ENCODE measurements around the gene C1QTNF1.

Gene C1QTNF1

DNA sequence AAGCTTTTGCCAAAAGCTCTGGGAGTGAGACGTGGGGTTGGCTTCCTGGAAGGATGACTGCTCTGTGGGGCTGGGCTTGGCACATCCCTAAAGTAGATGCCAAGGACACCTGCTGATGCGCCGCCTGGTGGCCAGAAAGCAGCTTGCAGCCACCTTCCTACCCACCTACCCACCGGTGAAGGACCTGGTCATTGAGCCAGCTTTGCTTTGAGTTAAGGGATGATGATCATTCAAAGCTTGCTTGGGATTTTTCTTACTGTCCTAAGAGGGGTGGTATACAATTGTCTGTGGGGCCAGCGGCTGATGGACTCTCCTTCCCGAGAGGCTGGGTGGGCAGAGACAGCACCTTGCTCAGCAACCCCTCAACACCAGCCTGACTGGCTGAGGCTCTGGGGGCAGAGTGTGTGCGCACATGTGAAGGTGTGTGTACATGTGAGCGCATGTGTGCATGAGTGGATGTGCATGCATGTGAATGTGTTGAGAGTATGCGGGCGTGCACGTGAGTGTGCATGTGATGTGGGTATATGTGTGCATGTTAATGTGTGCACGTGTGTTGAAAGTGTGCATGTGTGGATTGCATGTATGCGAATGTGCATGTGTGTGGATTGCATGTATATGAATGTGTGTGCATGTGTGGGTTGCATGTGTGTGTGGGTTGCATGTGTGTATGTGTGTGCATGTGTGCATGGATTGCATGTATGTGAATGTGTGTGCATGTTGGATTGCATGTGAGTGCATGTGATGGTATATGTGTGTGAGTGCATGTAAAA, 18.6 kb downstream of the C1QTNF1 start:
- no peaks in the 10 kb centered on the region for H3K9me3 Mint-ChIP-seq
- H3K36me3 Mint-ChIP-seq (ENCODE audit: low read depth): no peaks in the 10 kb centered on the region
- no peaks in the 10 kb centered on the region for H3K27me3 Mint-ChIP-seq (ENCODE audit: low read depth)
- no peak overlapping the region for H3K4me3 Mint-ChIP-seq
- no peaks in the 10 kb centered on the region for H3K4me1 Mint-ChIP-seq (ENCODE audit: low read depth)
- DNase-seq (ENCODE audit: low spot score): peak; percentile 13
- no peak overlapping the region for H3K27ac Mint-ChIP-seq

- no peaks in the 10 kb centered on the region for H3K36me3 Mint-ChIP-seq (ENCODE audit: low read depth)
- no peaks in the 10 kb centered on the region for H3K9me3 Mint-ChIP-seq
- no peaks in the 10 kb centered on the region for H3K4me1 Mint-ChIP-seq (ENCODE audit: low read depth)
- no peak for DNase-seq (ENCODE audit: low spot score)
- H3K27ac Mint-ChIP-seq: no peak overlapping the region
- H3K27me3 Mint-ChIP-seq (ENCODE audit: low read depth): no peaks in the 10 kb centered on the region
- H3K4me3 Mint-ChIP-seq: no peak overlapping the region
Observed at GRCh38 chr17:79043191-79043930, 19.4 kb downstream of the C1QTNF1 start.

DNA sequence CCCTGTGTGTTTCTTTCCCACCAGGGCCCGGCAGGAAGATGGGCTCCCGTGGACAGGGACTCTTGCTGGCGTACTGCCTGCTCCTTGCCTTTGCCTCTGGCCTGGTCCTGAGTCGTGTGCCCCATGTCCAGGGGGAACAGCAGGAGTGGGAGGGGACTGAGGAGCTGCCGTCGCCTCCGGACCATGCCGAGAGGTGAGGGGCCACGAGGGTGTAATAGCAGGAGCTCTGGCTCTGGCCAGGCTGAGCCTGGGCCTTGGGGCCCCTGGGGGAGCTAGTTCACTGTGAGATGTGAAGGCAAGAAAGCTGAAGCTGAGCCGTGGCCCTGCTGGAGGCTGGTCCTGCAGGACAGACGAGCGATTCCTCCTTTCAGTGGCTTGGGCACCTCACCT, 20.0 kb downstream of the C1QTNF1 start:
- Mint-ChIP-seq H3K4me1 (ENCODE audit: low read depth) (no peaks in the 10 kb centered on the region), H3K9me3 (no peaks in the 10 kb centered on the region), H3K27me3 (ENCODE audit: low read depth) (no peaks in the 10 kb centered on the region), H3K27ac (no peak overlapping the region), H3K4me3 (no peak overlapping the region), H3K36me3 (ENCODE audit: low read depth) (no peaks in the 10 kb centered on the region)
- no peak for DNase-seq (ENCODE audit: low spot score)

GRCh38 chr17:79044462-79044861, 20.5 kb downstream of the C1QTNF1 start:
- Mint-ChIP-seq H3K36me3 (ENCODE audit: low read depth) (no peaks in the 10 kb centered on the region), H3K9me3 (no peaks in the 10 kb centered on the region), H3K27me3 (ENCODE audit: low read depth) (no peaks in the 10 kb centered on the region), H3K4me3 (no peak overlapping the region), H3K27ac (no peak overlapping the region), H3K4me1 (ENCODE audit: low read depth) (no peaks in the 10 kb centered on the region)
- DNase-seq (ENCODE audit: low spot score): no peak

DNA sequence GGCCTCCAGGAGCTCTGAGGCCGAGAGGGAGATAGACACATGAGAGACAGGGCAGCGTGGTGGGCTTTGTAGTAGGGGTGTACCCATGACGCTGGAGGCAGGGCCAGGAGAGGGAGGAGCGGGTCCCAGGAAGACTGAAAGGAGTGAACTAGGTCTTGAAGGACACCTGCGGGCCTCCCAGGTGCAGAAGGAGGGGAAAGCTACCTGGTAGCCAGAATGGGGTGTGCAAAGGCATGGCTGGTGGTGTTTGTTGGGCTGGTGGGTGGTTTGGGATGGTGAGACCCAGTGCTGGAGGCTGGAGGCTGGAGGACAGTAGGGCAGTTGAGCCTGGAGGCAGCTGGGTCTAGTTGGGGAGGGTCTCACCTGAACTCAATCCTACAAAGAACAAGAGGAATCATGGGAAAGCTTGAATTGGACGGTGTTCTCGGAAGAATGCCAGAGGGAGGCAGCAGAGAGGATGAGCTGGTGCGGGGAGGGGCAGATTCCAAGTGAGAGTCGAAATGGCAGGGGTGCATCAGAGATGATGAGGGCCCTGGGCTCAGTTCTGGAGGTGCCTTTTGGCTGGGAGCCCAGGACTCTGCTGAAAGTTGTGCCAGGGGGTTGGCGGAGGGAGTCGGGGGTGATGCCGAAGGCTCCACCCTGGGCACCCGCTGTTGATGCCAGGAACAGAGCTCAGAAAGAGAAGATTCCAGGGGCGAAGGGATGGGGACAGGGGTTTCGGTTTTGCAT, 21.2 kb downstream of the C1QTNF1 start:
- Mint-ChIP-seq H3K9me3 (no peaks in the 10 kb centered on the region), H3K4me1 (ENCODE audit: low read depth) (no peaks in the 10 kb centered on the region), H3K4me3 (no peak overlapping the region), H3K27ac (no peak overlapping the region), H3K36me3 (ENCODE audit: low read depth) (no peaks in the 10 kb centered on the region), H3K27me3 (ENCODE audit: low read depth) (no peaks in the 10 kb centered on the region)
- no peak for DNase-seq (ENCODE audit: low spot score)

DNA sequence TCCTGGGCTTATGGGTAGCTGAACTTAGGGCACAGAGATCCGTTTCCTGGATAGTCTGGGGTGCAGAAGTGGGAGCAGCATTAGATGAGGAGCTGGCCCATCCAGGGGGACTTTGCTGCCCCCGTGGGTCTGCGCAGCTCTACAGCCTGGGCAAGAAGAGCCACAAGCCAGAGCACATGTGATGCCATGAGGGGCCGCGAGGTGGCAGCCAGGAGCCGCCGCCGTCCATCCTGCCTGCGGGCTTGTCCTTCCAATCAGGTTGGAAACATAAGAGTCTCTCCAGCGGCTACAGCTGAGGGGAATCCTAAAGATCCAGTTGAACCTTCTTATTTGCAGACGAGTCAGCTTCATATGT, 21.9 kb downstream of the C1QTNF1 start:
- Mint-ChIP-seq H3K4me1 (ENCODE audit: low read depth) (no peaks in the 10 kb centered on the region), H3K36me3 (ENCODE audit: low read depth) (no peaks in the 10 kb centered on the region), H3K4me3 (no peak overlapping the region), H3K9me3 (no peaks in the 10 kb centered on the region), H3K27me3 (ENCODE audit: low read depth) (no peaks in the 10 kb centered on the region), H3K27ac (no peak overlapping the region)
- peak; percentile 41 for DNase-seq (ENCODE audit: low spot score)

DNA sequence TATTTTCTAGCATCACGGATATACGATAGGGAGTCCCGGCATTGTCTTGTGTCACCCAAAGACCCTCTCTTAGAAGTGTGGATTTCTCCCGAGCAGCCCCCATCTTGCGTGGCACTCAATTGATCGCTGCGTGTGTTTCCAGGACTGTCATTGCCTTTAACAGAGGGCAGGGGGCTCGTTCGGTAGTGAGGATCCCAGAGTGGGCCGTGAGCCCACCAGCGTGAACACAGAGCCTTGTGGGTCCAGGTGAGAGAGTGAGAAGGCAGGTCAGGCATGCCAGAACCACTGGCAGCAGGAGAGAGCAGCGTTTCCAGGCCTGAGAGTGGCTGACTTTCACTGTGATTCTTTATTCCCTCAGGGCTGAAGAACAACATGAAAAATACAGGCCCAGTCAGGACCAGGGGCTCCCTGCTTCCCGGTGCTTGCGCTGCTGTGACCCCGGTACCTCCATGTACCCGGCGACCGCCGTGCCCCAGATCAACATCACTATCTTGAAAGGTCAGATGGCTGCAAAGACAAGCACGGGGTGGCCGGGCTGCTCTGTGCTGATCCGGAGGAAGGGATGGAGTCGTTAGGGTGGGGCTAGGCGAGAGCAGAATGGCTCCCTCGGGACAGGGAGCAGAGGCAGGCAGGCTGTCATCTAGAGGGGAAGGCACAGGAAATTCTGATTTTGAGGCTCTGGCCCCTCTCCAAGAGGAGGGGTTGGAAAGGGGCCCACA, 22.4 kb downstream of the C1QTNF1 start:
- Mint-ChIP-seq H3K4me3 (no peak overlapping the region), H3K36me3 (ENCODE audit: low read depth) (no peaks in the 10 kb centered on the region), H3K27me3 (ENCODE audit: low read depth) (no peaks in the 10 kb centered on the region), H3K9me3 (no peaks in the 10 kb centered on the region), H3K4me1 (ENCODE audit: low read depth) (no peaks in the 10 kb centered on the region), H3K27ac (no peak overlapping the region)
- DNase-seq (ENCODE audit: low spot score): no peak

GRCh38 chr17:79046916-79047280, 22.9 kb downstream of the C1QTNF1 start:
- H3K27me3 Mint-ChIP-seq (ENCODE audit: low read depth): no peaks in the 10 kb centered on the region
- no peaks in the 10 kb centered on the region for H3K36me3 Mint-ChIP-seq (ENCODE audit: low read depth)
- H3K4me3 Mint-ChIP-seq: no peak overlapping the region
- no peak for DNase-seq (ENCODE audit: low spot score)
- no peak overlapping the region for H3K27ac Mint-ChIP-seq
- H3K4me1 Mint-ChIP-seq (ENCODE audit: low read depth): no peaks in the 10 kb centered on the region
- no peaks in the 10 kb centered on the region for H3K9me3 Mint-ChIP-seq

DNA sequence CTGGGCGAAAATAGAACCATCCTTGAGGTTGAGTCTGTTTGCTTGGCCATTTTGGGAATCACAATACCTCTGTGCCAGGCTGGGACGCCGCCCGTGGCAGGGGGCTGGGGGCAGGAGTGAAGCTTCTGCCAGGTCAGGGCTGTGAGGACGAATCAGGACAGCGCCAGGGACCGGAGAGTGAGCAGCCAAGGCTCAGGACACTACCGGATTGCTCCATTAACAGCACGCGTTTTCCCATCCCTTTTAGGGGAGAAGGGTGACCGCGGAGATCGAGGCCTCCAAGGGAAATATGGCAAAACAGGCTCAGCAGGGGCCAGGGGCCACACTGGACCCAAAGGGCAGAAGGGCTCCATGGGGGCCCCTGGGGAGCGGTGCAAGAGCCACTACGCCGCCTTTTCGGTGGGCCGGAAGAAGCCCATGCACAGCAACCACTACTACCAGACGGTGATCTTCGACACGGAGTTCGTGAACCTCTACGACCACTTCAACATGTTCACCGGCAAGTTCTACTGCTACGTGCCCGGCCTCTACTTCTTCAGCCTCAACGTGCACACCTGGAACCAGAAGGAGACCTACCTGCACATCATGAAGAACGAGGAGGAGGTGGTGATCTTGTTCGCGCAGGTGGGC, 23.4 kb downstream of the C1QTNF1 start:
- H3K27me3 Mint-ChIP-seq (ENCODE audit: low read depth): no peaks in the 10 kb centered on the region
- H3K36me3 Mint-ChIP-seq (ENCODE audit: low read depth): no peaks in the 10 kb centered on the region
- H3K4me3 Mint-ChIP-seq: no peak overlapping the region
- no peaks in the 10 kb centered on the region for H3K4me1 Mint-ChIP-seq (ENCODE audit: low read depth)
- no peak for DNase-seq (ENCODE audit: low spot score)
- H3K9me3 Mint-ChIP-seq: no peaks in the 10 kb centered on the region
- H3K27ac Mint-ChIP-seq: no peak overlapping the region

DNA sequence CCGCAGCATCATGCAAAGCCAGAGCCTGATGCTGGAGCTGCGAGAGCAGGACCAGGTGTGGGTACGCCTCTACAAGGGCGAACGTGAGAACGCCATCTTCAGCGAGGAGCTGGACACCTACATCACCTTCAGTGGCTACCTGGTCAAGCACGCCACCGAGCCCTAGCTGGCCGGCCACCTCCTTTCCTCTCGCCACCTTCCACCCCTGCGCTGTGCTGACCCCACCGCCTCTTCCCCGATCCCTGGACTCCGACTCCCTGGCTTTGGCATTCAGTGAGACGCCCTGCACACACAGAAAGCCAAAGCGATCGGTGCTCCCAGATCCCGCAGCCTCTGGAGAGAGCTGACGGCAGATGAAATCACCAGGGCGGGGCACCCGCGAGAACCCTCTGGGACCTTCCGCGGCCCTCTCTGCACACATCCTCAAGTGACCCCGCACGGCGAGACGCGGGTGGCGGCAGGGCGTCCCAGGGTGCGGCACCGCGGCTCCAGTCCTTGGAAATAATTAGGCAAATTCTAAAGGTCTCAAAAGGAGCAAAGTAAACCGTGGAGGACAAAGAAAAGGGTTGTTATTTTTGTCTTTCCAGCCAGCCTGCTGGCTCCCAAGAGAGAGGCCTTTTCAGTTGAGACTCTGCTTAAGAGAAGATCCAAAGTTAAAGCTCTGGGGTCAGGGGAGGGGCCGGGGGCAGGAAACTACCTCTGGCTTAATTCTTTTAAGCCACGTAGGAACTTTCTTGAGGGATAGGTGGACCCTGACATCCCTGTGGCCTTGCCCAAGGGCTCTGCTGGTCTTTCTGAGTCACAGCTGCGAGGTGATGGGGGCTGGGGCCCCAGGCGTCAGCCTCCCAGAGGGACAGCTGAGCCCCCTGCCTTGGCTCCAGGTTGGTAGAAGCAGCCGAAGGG, 24.2 kb downstream of the C1QTNF1 start:
- Mint-ChIP-seq H3K36me3 (ENCODE audit: low read depth) (no peaks in the 10 kb centered on the region), H3K4me3 (no peak overlapping the region), H3K4me1 (ENCODE audit: low read depth) (no peaks in the 10 kb centered on the region), H3K9me3 (no peaks in the 10 kb centered on the region), H3K27ac (no peak overlapping the region), H3K27me3 (ENCODE audit: low read depth) (no peaks in the 10 kb centered on the region)
- DNase-seq (ENCODE audit: low spot score): no peak

DNA sequence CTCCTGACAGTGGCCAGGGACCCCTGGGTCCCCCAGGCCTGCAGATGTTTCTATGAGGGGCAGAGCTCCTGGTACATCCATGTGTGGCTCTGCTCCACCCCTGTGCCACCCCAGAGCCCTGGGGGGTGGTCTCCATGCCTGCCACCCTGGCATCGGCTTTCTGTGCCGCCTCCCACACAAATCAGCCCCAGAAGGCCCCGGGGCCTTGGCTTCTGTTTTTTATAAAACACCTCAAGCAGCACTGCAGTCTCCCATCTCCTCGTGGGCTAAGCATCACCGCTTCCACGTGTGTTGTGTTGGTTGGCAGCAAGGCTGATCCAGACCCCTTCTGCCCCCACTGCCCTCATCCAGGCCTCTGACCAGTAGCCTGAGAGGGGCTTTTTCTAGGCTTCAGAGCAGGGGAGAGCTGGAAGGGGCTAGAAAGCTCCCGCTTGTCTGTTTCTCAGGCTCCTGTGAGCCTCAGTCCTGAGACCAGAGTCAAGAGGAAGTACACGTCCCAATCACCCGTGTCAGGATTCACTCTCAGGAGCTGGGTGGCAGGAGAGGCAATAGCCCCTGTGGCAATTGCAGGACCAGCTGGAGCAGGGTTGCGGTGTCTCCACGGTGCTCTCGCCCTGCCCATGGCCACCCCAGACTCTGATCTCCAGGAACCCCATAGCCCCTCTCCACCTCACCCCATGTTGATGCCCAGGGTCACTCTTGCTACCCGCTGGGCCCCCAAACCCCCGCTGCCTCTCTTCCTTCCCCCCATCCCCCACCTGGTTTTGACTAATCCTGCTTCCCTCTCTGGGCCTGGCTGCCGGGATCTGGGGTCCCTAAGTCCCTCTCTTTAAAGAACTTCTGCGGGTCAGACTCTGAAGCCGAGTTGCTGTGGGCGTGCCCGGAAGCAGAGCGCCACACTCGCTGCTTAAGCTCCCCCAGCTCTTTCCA, 25.1 kb downstream of the C1QTNF1 start:
- H3K4me1 Mint-ChIP-seq (ENCODE audit: low read depth): no peaks in the 10 kb centered on the region
- no peak overlapping the region for H3K27ac Mint-ChIP-seq
- H3K27me3 Mint-ChIP-seq (ENCODE audit: low read depth): no peaks in the 10 kb centered on the region
- H3K9me3 Mint-ChIP-seq: peaks cover 7% of the 10 kb centered on the region
- DNase-seq (ENCODE audit: low spot score): no peak
- H3K36me3 Mint-ChIP-seq (ENCODE audit: low read depth): no peaks in the 10 kb centered on the region
- no peak overlapping the region for H3K4me3 Mint-ChIP-seq

GRCh38 chr17:79049821-79050220, 25.9 kb downstream of the C1QTNF1 start:
- no peaks in the 10 kb centered on the region for H3K4me1 Mint-ChIP-seq (ENCODE audit: low read depth)
- H3K27me3 Mint-ChIP-seq (ENCODE audit: low read depth): no peaks in the 10 kb centered on the region
- no peak overlapping the region for H3K27ac Mint-ChIP-seq
- peaks cover 10% of the 10 kb centered on the region for H3K9me3 Mint-ChIP-seq
- DNase-seq (ENCODE audit: low spot score): no peak
- no peaks in the 10 kb centered on the region for H3K36me3 Mint-ChIP-seq (ENCODE audit: low read depth)
- no peak overlapping the region for H3K4me3 Mint-ChIP-seq
